ENCODE results near the gene F3. TPM values are rescaled to one million over a fixed set of nuclear protein-coding genes. Genes with fewer than 3 reads are reported as not detected.

Gene F3
- total RNA-seq = 83.5 TPM

GRCh38 chr1:94541246-94542087, at the start of gene F3:
F3 (minus strand) TSS chr1:94541759; CDS start chr1:94541636, 123 bp downstream.

Other genes with a start within 250 kb of the F3 start
- gene ABCD3, start 123.4 kb downstream of the F3 start, total RNA-seq = 68.4 TPM

Data from camera-type eye (tissue), 1 donor.